HepG2 (cell line): ENCODE data around the gene SH2D3A. TPM values are rescaled to one million over a fixed set of nuclear protein-coding genes. Genes with fewer than 3 reads are reported as not detected.

Experiments used
- CEBPZ ChIP-seq: IDR thresholded peaks from 2 replicates; pipeline ENCODE4 v1.6.1; 2012; ENCODE audit warnings: low read length, improper control_type of control experiment
- CENPX ChIP-seq: sonication (generic); formaldehyde crosslinking; IDR thresholded peaks from 2 replicates; pipeline ENCODE4 v1.9.0; 2021; ENCODE audit warnings: mild to moderate bottlenecking, missing genetic modification reagents, moderate library complexity
- HOXA9 ChIP-seq: sonication (generic); formaldehyde crosslinking; IDR thresholded peaks from 2 replicates; pipeline ENCODE4 v1.8.1; 2022; ENCODE audit warnings: missing genetic modification reagents, mild to moderate bottlenecking, moderate library complexity, borderline replicate concordance
- SMARCC2 ChIP-seq: fragments of 450-650 bp; IDR thresholded peaks from 2 replicates; pipeline ENCODE4 v1.6.1; 2017; ENCODE audit warnings: antibody characterized with exemption, mild to moderate bottlenecking
- SOX6 ChIP-seq, 2 experiments: fragments of 450-650 bp in 1 of 2; sonication (generic) in 1 of 2; formaldehyde crosslinking in 1 of 2; IDR thresholded peaks; 2 replicates each; pipeline versions ENCODE4 v1.4.0 to v1.6.1; 2017 to 2020; ENCODE audit warnings: antibody characterized with exemption in 1 of 2, mild to moderate bottlenecking in 1 of 2, missing genetic modification reagents in 1 of 2
- U2AF1 ChIP-seq: fragments of 200-400 bp; formaldehyde crosslinking; optimal IDR thresholded peaks from 2 replicates; pipeline ENCODE3; 2017; ENCODE audit warnings: mild to moderate bottlenecking, low read depth, low read length
- XBP1 ChIP-seq: sonication (generic); formaldehyde crosslinking; IDR thresholded peaks from 2 replicates; pipeline ENCODE4 v1.5.0; 2020; ENCODE audit warnings: missing genetic modification reagents
- ZNF3 ChIP-seq: IDR thresholded peaks from 2 replicates; pipeline ENCODE4 v1.7.0; 2017; ENCODE audit warnings: inconsistent platforms
- ZNF331 ChIP-seq: sonication (generic); formaldehyde crosslinking; IDR thresholded peaks from 2 replicates; pipeline ENCODE4 v1.4.0; 2020; ENCODE audit warnings: missing genetic modification reagents
- ZNF33B ChIP-seq: sonication (generic); formaldehyde crosslinking; IDR thresholded peaks from 2 replicates; pipeline ENCODE4 v1.5.1; 2020; ENCODE audit warnings: mild to moderate bottlenecking, missing genetic modification reagents
- ZSCAN21 ChIP-seq: sonication (generic); formaldehyde crosslinking; IDR thresholded peaks from 2 replicates; pipeline ENCODE4 v1.8.0; 2022; ENCODE audit warnings: mild to moderate bottlenecking, missing genetic modification reagents, moderate library complexity, borderline replicate concordance
- ZSCAN9 ChIP-seq: IDR thresholded peaks from 2 replicates; pipeline ENCODE4 v1.6.1; 2016; ENCODE audit warnings: borderline replicate concordance
- polyA plus RNA-seq, 8 experiments: library from polyadenylated mRNA; depleted of rRNA in 3 of 8; stranded (reverse) in 7 of 8; unstranded in 1 of 8; fragments of >200 nt; fragmentation: Illumina TruSeq in 4 of 8; extraction: Trizol in 4 of 8; gene quantifications; 2 replicates each; pipeline versions ENCODE4 v1.2.1 to v1.2.3, GENCODE V29; 2011 to 2016; ENCODE audit warnings: low read depth in 4 of 8, missing spikeins in 1 of 8, mixed read lengths in 1 of 8; ENCODE audit not compliant: insufficient read depth in 1 of 8
- total RNA-seq, 5 experiments: library from RNA; depleted of rRNA; stranded (reverse); fragments of >200 nt; fragmentation: Illumina TruSeq; extraction: Trizol; gene quantifications; 2 replicates each; pipeline ENCODE4 v1.2.3, GENCODE V29; 2016; ENCODE audit warnings: low read depth in 1 of 5
- TF ChIP-seq, protein P1 (sequence below): sonication (generic); formaldehyde crosslinking; IDR thresholded peaks from 2 replicates; pipeline ENCODE4 v1.9.0; 2021; ENCODE audit warnings: missing genetic modification reagents, mild to moderate bottlenecking, borderline replicate concordance
- TF ChIP-seq, protein P2 (sequence below): sonication (generic); formaldehyde crosslinking; IDR thresholded peaks from 2 replicates; pipeline ENCODE4 v1.4.0; 2020; ENCODE audit warnings: missing genetic modification reagents, low read depth, mild to moderate bottlenecking, borderline replicate concordance
- TF ChIP-seq, protein P3 (sequence below): sonication (generic); formaldehyde crosslinking; IDR thresholded peaks from 2 replicates; pipeline ENCODE4 v1.4.0; 2020; ENCODE audit warnings: missing genetic modification reagents, borderline replicate concordance
- TF ChIP-seq, protein P4 (sequence below): sonication (generic); formaldehyde crosslinking; IDR thresholded peaks from 2 replicates; pipeline ENCODE4 v1.4.0; 2020; ENCODE audit warnings: missing genetic modification reagents, borderline replicate concordance

SH2D3A gene
- total and polyA plus RNA-seq, 2 of the 13 experiments (the other 11 are each of a cell fraction or from before 2014, with no cell fraction given) = 1.0 to 2.2 TPM

GRCh38 chr19:6753178-6754031, 13.8 kb downstream of the SH2D3A start (continued):
- TF ChIP-seq CEBPZ (no peak), CENPX (CRISPR knock-in tag) (no peak), XBP1 (CRISPR knock-in tag) (no peak), SMARCC2 (no peak), U2AF1 (no peak), ZNF33B (CRISPR knock-in tag) (peak; percentile 76; the same call in 1 of the 2 replicates), ZSCAN9 (CRISPR knock-in tag) (peak; percentile 86; the same call in 1 of the 2 replicates), HOXA9 (no peak), SOX6 (IDR thresholded peaks at IDR 0.05) (no peak), SOX6 (CRISPR knock-in tag; IDR thresholded peaks at IDR 0.05) (peak; percentile 51), ZNF3 (CRISPR knock-in tag) (no peak), ZSCAN21 (CRISPR knock-in tag) (peak; percentile 92; the same call in 1 of the 2 replicates), ZNF331 (CRISPR knock-in tag) (peak; percentile 80)
- TF ChIP-seq, protein P1, sequence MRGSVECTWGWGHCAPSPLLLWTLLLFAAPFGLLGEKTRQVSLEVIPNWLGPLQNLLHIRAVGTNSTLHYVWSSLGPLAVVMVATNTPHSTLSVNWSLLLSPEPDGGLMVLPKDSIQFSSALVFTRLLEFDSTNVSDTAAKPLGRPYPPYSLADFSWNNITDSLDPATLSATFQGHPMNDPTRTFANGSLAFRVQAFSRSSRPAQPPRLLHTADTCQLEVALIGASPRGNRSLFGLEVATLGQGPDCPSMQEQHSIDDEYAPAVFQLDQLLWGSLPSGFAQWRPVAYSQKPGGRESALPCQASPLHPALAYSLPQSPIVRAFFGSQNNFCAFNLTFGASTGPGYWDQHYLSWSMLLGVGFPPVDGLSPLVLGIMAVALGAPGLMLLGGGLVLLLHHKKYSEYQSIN = no peak
- TF ChIP-seq, protein P2, sequence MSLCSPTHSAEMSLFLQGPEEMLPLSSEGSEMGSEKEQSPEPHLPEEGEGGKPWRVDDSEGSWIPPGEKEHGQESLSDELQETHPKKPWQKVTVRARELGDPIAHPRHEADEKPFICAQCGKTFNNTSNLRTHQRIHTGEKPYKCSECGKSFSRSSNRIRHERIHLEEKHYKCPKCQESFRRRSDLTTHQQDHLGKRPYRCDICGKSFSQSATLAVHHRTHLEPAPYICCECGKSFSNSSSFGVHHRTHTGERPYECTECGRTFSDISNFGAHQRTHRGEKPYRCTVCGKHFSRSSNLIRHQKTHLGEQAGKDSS (CRISPR knock-in tag) = peak; percentile 92
- TF ChIP-seq, protein P3, sequence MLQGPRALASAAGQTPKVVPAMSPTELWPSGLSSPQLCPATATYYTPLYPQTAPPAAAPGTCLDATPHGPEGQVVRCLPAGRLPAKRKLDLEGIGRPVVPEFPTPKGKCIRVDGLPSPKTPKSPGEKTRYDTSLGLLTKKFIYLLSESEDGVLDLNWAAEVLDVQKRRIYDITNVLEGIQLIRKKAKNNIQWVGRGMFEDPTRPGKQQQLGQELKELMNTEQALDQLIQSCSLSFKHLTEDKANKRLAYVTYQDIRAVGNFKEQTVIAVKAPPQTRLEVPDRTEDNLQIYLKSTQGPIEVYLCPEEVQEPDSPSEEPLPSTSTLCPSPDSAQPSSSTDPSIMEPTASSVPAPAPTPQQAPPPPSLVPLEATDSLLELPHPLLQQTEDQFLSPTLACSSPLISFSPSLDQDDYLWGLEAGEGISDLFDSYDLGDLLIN = 0 out of 2 replicates have a peak, but pooled peaks have one; percentile 31
- TF ChIP-seq, protein P4, sequence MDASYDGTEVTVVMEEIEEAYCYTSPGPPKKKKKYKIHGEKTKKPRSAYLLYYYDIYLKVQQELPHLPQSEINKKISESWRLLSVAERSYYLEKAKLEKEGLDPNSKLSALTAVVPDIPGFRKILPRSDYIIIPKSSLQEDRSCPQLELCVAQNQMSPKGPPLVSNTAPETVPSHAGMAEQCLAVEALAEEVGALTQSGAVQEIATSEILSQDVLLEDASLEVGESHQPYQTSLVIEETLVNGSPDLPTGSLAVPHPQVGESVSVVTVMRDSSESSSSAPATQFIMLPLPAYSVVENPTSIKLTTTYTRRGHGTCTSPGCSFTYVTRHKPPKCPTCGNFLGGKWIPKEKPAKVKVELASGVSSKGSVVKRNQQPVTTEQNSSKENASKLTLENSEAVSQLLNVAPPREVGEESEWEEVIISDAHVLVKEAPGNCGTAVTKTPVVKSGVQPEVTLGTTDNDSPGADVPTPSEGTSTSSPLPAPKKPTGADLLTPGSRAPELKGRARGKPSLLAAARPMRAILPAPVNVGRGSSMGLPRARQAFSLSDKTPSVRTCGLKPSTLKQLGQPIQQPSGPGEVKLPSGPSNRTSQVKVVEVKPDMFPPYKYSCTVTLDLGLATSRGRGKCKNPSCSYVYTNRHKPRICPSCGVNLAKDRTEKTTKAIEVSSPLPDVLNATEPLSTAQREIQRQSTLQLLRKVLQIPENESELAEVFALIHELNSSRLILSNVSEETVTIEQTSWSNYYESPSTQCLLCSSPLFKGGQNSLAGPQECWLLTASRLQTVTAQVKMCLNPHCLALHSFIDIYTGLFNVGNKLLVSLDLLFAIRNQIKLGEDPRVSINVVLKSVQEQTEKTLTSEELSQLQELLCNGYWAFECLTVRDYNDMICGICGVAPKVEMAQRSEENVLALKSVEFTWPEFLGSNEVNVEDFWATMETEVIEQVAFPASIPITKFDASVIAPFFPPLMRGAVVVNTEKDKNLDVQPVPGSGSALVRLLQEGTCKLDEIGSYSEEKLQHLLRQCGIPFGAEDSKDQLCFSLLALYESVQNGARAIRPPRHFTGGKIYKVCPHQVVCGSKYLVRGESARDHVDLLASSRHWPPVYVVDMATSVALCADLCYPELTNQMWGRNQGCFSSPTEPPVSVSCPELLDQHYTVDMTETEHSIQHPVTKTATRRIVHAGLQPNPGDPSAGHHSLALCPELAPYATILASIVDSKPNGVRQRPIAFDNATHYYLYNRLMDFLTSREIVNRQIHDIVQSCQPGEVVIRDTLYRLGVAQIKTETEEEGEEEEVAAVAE (CRISPR knock-in tag) = no peak
